ENCODE data around the gene CCDC61. TPM values are rescaled to one million over a fixed set of nuclear protein-coding genes. Genes with fewer than 3 reads are reported as not detected.

The CCDC61 gene
- total RNA-seq, 2 donors from 2014 or later, result 16.4 to 20.6 TPM

GRCh38 chr19:46009530-46010510, 14.6 kb downstream of the CCDC61 start:
- intact Hi-C loops (cut with DNase I, micrococcal nuclease), result no loop called here
- ATAC-seq, result peak; percentile 85
- peak in 1 of 2 donors; percentile 73 for DNase-seq

GRCh38 chr19:46014534-46014933, 19.3 kb downstream of the CCDC61 start:
- ATAC-seq (no peak), DNase-seq (no peak)
- intact Hi-C loops (cut with DNase I, micrococcal nuclease), result no loop called here

GRCh38 chr19:46014941-46015686, 19.8 kb downstream of the CCDC61 start:
- ATAC-seq, result peak; percentile 89

GRCh38 chr19:46015687-46016425, 20.6 kb downstream of the CCDC61 start:
- intact Hi-C loops (cut with DNase I, micrococcal nuclease), result no loop called here
- peak in 1 of 2 donors; percentile 44 for DNase-seq
- peak; percentile 13 for ATAC-seq

More at GRCh38 chr19:46014941-46015686, 19.8 kb downstream of the CCDC61 start:
- DNase-seq, result peak; percentile 81 to 90
- intact Hi-C loops (cut with DNase I, micrococcal nuclease), result no loop called here

- DNase-seq, result peak; percentile 69 to 89
- intact Hi-C loops (cut with DNase I, micrococcal nuclease), result no loop called here
Measured at GRCh38 chr19:46016426-46017094, 21.3 kb downstream of the CCDC61 start.

GRCh38 chr19:46017095-46017429, 21.8 kb downstream of the CCDC61 start:
- intact Hi-C loops (cut with DNase I, micrococcal nuclease), result no loop called here
- ATAC-seq, result no peak
- DNase-seq, result no peak

More at GRCh38 chr19:46016426-46017094, 21.3 kb downstream of the CCDC61 start:
- ATAC-seq, result peak; percentile 67

GRCh38 chr19:46017874-46018675, 22.8 kb downstream of the CCDC61 start:
- ATAC-seq (no peak), DNase-seq (no peak)
- intact Hi-C loops (cut with DNase I, micrococcal nuclease), result no loop called here

GRCh38 chr19:46018729-46019251, 23.5 kb downstream of the CCDC61 start:
- DNase-seq (no peak), ATAC-seq (no peak)
- intact Hi-C loops (cut with DNase I, micrococcal nuclease), result no loop called here

- intact Hi-C loops (cut with DNase I, micrococcal nuclease), result no loop called here
- no peak for ATAC-seq
- DNase-seq, result no peak
Measured at GRCh38 chr19:46019270-46019669, 24.0 kb downstream of the CCDC61 start.

- DNase-seq, result no peak
- ATAC-seq, result no peak
- intact Hi-C loops (cut with DNase I, micrococcal nuclease), result no loop called here
Measured at GRCh38 chr19:46020819-46021125, 25.5 kb downstream of the CCDC61 start.

GRCh38 chr19:46021531-46022041, 26.3 kb downstream of the CCDC61 start:
- peak; percentile 49 to 55 for DNase-seq
- intact Hi-C loops (cut with DNase I, micrococcal nuclease), result no loop called here
- ATAC-seq, result peak; percentile 68

GRCh38 chr19:46022061-46022430, 26.8 kb downstream of the CCDC61 start:
- DNase-seq (no peak), ATAC-seq (peak; percentile 68)
- intact Hi-C loops (cut with DNase I, micrococcal nuclease), result no loop called here

GRCh38 chr19:46022431-46023310, 27.4 kb downstream of the CCDC61 start, which contains the start of gene PGLYRP1:
Gene PGLYRP1 (minus strand): TSS chr19:46023053. CDS start chr19:46023021, 32 bp downstream.
- ATAC-seq, result no peak
- intact Hi-C loops (cut with DNase I, micrococcal nuclease), result no loop called here
- DNase-seq, result no peak

GRCh38 chr19:46023311-46023779, 28.1 kb downstream of the CCDC61 start:
- intact Hi-C loops (cut with DNase I, micrococcal nuclease), result no loop called here
- DNase-seq, result no peak
- no peak for ATAC-seq

GRCh38 chr19:46025835-46026234, 30.6 kb downstream of the CCDC61 start:
- ATAC-seq (no peak), DNase-seq (no peak)
- intact Hi-C loops (cut with DNase I, micrococcal nuclease), result loop anchor here in 1 of 2 donors (5.0 kb wide), 1 partner anchor 241 kb away; no protein-coding TSS in a partner anchor

- no peak for DNase-seq
- intact Hi-C loops (cut with DNase I, micrococcal nuclease), result no loop called here
- ATAC-seq, result no peak
Measured at GRCh38 chr19:46030812-46031550, 35.7 kb downstream of the CCDC61 start.

Data from left colon (tissue), 2 donors.